AG09319 (cell line): Measurements from ENCODE around the gene CDKN2C.

Experiments
- DNase-seq: peaks from one replicate; pipeline ENCODE4 v3.0.0-alpha.2; 2010; ENCODE audit warnings: low read depth; ENCODE audit errors: extremely low read depth
- CTCF ChIP-seq: IDR thresholded peaks from 2 replicates; pipeline ENCODE4 v1.5.1; 2011; ENCODE audit warnings: low read depth, mild to moderate bottlenecking, inconsistent platforms, low read length, moderate library complexity

CDKN2C gene

DNA sequence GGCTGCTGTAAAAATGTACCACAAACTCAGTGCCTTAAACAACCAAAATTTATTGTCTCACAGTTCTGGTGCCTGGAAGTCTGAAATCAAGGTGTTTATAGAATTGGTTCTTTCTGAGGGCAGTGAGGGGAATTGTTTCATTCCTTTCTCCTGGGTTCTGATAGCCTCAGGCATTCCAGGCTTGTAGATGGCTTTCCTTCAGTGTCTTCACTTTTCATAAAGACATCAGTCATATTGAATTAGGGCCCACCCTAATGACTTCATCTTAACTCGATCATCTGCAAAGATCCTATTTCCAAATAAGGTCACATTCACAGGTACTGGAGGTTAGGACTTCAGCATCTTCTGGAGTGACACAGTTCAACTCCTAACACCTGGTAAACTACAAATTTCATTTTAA, 15.0 kb downstream of the CDKN2C start:
- no peak for TF ChIP-seq CTCF
- DNase-seq = no peak

- no peak for TF ChIP-seq CTCF
- DNase-seq = no peak
Observed at GRCh38 chr1:50986653-50987052, 16.6 kb downstream of the CDKN2C start.

GRCh38 chr1:50989694-50990093, 19.6 kb downstream of the CDKN2C start:
- no peak for DNase-seq
- no peak for TF ChIP-seq CTCF

- TF ChIP-seq CTCF = no peak
- no peak for DNase-seq
Observed at GRCh38 chr1:50992532-50993318, 22.7 kb downstream of the CDKN2C start.

DNA sequence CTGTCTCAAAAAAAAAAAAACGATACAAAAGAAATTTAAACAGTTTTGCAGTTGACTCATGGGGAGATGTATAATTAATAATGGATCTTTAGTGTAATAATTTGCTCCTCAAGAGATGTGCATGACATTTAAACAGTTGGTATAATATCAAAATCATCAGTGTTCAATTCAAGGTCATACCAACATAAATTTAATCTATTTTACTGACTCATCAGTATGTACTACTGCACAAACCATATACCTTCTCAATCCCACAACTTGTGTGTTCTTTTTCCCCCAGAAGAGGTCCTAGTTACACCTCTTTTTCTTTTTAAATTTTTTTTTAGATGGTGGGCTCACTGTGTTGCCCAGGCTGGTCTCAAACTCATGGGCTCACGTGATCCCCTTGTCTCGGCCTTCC, 23.6 kb downstream of the CDKN2C start:
- no peak for DNase-seq
- TF ChIP-seq CTCF = no peak

- DNase-seq = no peak
- TF ChIP-seq CTCF = no peak
Observed at GRCh38 chr1:50994997-50995396, 25.0 kb downstream of the CDKN2C start.

DNA sequence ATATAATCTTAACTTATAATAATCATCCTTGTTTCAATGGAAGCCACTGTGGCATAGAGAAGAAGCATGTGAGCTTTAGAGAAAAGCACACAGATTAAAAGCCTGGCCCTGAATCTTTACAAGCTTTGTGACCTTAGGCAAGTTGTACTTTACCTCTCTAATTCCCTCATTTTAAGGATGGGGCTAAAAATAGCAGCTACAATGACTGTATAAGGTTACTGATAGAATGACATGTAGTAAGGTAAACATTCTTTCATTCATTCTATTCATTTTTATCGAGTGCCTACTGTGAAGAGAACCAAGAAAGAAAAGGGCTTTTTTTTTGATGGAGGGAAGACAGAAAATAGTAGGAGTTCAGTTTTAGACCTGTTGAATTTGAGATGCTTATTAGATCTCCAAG, 25.6 kb downstream of the CDKN2C start:
- no peak for DNase-seq
- no peak for TF ChIP-seq CTCF
